Measurements from ENCODE around the gene PGF. TPM values are rescaled to one million over a fixed set of nuclear protein-coding genes. Genes with fewer than 3 reads are reported as not detected.

PGF gene
- total and polyA plus RNA-seq, 2 experiments from 2014 or later, result 25.0 to 31.0 TPM

GRCh38 chr14:74924061-74924460 lies 31.3 kb downstream of the PGF start:
- no peaks in the 10 kb centered on the region for H3K9me2 ChIP-seq (replicated peaks; ENCODE audit: insufficient read depth)
- no peaks in the 10 kb centered on the region for H3K9me3 ChIP-seq (ENCODE audit: low read depth)
- H3K4me3 ChIP-seq, result no peak overlapping the region
- no peak for DNase-seq (ENCODE audit: low spot score)
- no peaks in the 10 kb centered on the region for H3K36me3 ChIP-seq (replicated peaks; ENCODE audit: insufficient read depth, low read depth)
- 90% methylated on average over 11 of the region's 11 CpGs for WGBS (ENCODE audit: low lambda C conversion rate, missing lambda C conversion rate)
- peaks cover 24% of the 10 kb centered on the region for H3K27me3 ChIP-seq
- no peak for TF ChIP-seq CTCF (IDR thresholded peaks at IDR 0.05; ENCODE audit: poor library complexity)
- no peak for TF ChIP-seq EZH2phosphoT487 (IDR thresholded peaks at IDR 0.05; ENCODE audit: low read depth, severe bottlenecking, unreplicated experiment)
- no peak for TF ChIP-seq EZH2 (IDR thresholded peaks at IDR 0.05; ENCODE audit: borderline replicate concordance)
- H2AFZ ChIP-seq, result no peak overlapping the region
- no peak overlapping the region for H3K27ac ChIP-seq
- H3K4me2 ChIP-seq, result no peak overlapping the region
- no peaks in the 10 kb centered on the region for H4K20me1 ChIP-seq (ENCODE audit: insufficient read depth, poor library complexity, severe bottlenecking)
- H3K4me1 ChIP-seq (ENCODE audit: insufficient read depth), result peaks cover 4% of the 10 kb centered on the region
- H3K79me2 ChIP-seq, result no peaks in the 10 kb centered on the region

GRCh38 chr14:74922752-74923401 lies 32.5 kb downstream of the PGF start, which contains the start of gene RPS6KL1:
Gene RPS6KL1 (minus strand): TSS chr14:74923260. CDS start chr14:74921541, 1,719 bp downstream.
- Histone ChIP-seq H3K4me2 (peak within 1 kb of the TSS; percentile 91), H2AFZ (peak within 1 kb of the TSS; percentile 76), H4K20me1 (ENCODE audit: insufficient read depth, poor library complexity, severe bottlenecking) (no peaks in the 10 kb centered on the region)

GRCh38 chr14:74921987-74922751 lies 33.2 kb downstream of the PGF start:
- Histone ChIP-seq H3K4me3 (no peak overlapping the region), H3K9me3 (ENCODE audit: low read depth) (no peaks in the 10 kb centered on the region), H3K9me2 (replicated peaks; ENCODE audit: insufficient read depth) (no peaks in the 10 kb centered on the region), H3K4me1 (ENCODE audit: insufficient read depth) (peaks cover 4% of the 10 kb centered on the region), H3K4me2 (peak overlapping the region; percentile 91), H3K79me2 (no peaks in the 10 kb centered on the region), H2AFZ (no peak overlapping the region), H4K20me1 (ENCODE audit: insufficient read depth, poor library complexity, severe bottlenecking) (no peaks in the 10 kb centered on the region), H3K27me3 (peaks cover 21% of the 10 kb centered on the region), H3K36me3 (replicated peaks; ENCODE audit: insufficient read depth, low read depth) (no peaks in the 10 kb centered on the region), H3K27ac (no peak overlapping the region)
- TF ChIP-seq EZH2 (IDR thresholded peaks at IDR 0.05; ENCODE audit: borderline replicate concordance), result no peak
- no peak for TF ChIP-seq CTCF (IDR thresholded peaks at IDR 0.05; ENCODE audit: poor library complexity)
- no peak for TF ChIP-seq EZH2phosphoT487 (IDR thresholded peaks at IDR 0.05; ENCODE audit: low read depth, severe bottlenecking, unreplicated experiment)
- WGBS (ENCODE audit: low lambda C conversion rate, missing lambda C conversion rate), result 75% methylated on average over 19 of the region's 19 CpGs
- no peak for DNase-seq (ENCODE audit: low spot score)

More at GRCh38 chr14:74922752-74923401, 32.5 kb downstream of the PGF start, which contains the start of gene RPS6KL1:
- Histone ChIP-seq H3K27ac (no peak within 1 kb of the TSS), H3K27me3 (peaks cover 21% of the 10 kb centered on the region), H3K9me3 (ENCODE audit: low read depth) (no peaks in the 10 kb centered on the region), H3K9me2 (replicated peaks; ENCODE audit: insufficient read depth) (no peaks in the 10 kb centered on the region), H3K36me3 (replicated peaks; ENCODE audit: insufficient read depth, low read depth) (no peaks in the 10 kb centered on the region), H3K79me2 (no peaks in the 10 kb centered on the region), H3K4me1 (ENCODE audit: insufficient read depth) (peaks cover 4% of the 10 kb centered on the region), H3K4me3 (peak within 1 kb of the TSS; percentile 31)
- TF ChIP-seq EZH2 (IDR thresholded peaks at IDR 0.05; ENCODE audit: borderline replicate concordance) (no peak), EZH2phosphoT487 (IDR thresholded peaks at IDR 0.05; ENCODE audit: low read depth, severe bottlenecking, unreplicated experiment) (no peak), CTCF (IDR thresholded peaks at IDR 0.05; ENCODE audit: poor library complexity) (no peak)
- WGBS (ENCODE audit: low lambda C conversion rate, missing lambda C conversion rate), result 2% methylated on average over 45 of the region's 51 CpGs
- peak; percentile 89 for DNase-seq (ENCODE audit: low spot score)

Measured in hepatocyte (in vitro differentiated cells).